GM19043 (cell line): ENCODE results near the gene ZBTB18.
"Not testable (repeated sequence)": the region's sequence is repeated elsewhere in the genome, so short reads cannot be mapped to it uniquely, and the experiment has no call there.

Experiments
- ATAC-seq: cut with Tn5 transposase; IDR thresholded peaks from one replicate; pipeline ENCODE4 v1.9.1; 2021; ENCODE audit warnings: low read depth; ENCODE audit not compliant: unreplicated experiment

The ZBTB18 gene

DNA sequence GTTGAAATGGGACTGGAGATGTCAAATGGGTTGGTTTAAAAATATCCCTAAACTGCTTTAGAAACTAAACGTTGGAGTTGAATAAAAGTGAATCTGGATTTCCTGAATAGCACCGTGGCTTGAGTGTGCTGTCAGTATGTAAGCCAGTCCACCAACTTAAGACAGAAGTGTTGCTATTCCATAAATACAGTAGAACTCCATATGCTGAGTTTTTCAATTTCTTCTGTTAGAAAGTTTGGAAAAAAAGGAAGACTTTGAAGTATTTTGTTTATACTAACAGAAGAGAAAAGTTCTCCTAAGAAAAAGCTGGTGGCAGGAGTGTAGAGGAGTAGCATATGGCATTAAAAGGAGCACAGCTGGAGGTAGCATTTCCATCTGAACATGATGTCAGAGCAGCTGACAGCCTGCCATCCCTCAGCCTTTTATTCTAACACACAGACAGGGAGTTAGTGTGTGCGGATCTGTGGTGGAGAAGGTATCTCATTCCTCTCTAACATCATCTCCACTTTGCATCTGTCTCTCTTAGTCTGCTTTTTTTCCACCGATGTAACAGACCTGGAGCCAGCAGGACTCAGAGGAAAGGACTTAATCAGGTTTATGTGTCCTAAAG lies at the start of gene ZBTB18:
TSS of gene ZBTB18 (plus strand) at position 449 of the 610 bp plus-strand sequence. CDS start at position 598, 149 bp downstream.
- no peak for ATAC-seq

DNA sequence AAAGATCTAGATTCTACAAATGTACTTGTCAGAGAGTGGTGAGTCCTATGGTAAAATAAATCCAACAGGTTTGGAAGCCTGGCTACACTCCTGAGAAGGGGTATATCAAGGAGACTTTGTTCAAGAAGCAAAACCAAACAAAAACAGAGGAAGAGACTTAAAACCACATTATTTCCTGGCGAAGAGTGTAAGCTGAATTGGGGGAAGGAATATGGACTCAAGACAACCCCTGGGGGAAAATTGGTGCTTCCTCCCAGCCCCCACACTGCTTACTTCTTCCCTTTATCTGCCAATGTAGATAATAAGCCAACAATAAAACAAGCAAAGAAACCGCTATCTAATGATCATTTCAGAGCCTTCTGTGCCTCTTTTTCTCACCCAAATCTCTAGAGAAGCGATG lies 48.4 kb upstream of the ZBTB18 start:
- no peak for ATAC-seq

DNA sequence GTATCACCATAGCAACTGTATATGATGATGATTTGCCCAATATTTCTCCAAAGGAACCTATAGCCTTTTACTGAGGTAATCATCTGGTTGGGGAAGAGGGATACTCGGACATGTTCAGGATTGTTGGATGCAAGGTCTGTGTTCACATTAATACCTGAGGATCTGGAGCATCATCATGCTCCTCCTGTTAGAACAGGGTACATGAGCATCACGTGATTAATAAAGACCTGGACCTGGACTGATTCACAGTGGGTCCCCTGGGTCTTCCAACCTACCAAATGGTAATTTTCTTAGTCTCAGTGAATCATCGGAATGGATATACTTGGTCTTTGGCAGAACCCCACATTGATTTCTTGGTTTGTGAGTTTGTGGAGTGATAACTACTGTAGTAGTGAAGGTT lies 45.6 kb upstream of the ZBTB18 start:
- no peak for ATAC-seq

DNA sequence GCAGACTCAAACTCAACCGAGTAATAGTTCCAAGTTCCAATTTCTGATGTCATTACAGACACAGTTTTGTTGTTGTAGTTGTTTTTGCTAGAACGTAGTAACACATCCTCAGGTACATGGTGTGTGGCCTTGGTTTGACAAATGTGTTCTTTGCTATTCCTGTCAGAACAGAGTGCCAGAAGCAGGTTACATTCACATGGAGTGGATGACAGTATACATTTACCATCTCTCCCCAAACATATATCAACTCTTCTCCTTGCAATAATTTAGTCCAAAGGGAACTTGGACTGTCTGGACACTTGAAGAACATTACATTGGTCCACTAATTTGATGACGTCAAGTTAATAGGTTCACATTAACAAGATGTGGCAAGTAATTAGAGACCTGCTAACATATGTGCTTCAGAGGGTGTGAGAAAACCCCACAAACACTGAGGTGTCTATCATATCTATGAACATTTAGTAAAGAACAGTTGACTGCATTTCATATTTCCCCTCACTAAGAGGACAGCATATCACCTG lies 44.6 kb upstream of the ZBTB18 start:
- no peak for ATAC-seq

DNA sequence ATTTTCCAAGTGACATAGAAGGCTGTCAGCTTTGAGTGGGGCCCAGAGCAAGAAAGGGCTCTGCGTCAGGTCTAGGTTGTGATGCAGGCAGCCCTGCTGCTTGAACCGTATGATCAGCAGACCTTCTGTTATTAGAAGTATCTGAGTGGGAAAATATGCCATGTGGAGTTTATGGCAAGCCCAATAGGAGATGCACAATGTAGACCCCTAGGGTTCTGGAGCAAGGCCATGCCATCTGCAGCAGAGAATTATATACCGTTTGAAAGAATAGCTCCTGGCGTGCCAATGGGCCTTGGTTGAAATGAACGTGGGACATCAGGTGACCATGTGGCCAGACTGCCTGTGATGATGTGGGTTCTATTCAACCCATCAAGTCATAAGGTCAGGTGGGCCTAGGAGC lies 44.1 kb upstream of the ZBTB18 start:
- no peak for ATAC-seq

DNA sequence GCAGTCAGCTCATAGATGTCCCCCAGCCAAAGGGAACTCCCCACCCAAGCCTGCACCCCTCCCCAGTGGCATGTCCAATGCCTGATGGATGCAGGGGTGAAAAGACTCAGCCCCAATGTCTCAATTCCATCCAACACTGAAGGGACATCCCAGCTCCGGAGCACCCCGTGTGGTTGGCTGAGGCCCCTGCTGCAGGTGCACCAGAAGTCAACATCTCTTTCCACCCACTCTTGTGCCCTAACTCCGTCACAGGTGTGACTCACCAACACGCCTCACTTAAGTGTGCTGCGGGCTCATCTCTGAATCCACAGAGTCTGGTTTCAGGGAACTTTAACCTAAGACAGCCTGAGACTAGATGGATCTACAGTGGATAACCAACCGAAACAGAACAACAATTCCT lies 40.9 kb upstream of the ZBTB18 start:
- ATAC-seq, result no peak

DNA sequence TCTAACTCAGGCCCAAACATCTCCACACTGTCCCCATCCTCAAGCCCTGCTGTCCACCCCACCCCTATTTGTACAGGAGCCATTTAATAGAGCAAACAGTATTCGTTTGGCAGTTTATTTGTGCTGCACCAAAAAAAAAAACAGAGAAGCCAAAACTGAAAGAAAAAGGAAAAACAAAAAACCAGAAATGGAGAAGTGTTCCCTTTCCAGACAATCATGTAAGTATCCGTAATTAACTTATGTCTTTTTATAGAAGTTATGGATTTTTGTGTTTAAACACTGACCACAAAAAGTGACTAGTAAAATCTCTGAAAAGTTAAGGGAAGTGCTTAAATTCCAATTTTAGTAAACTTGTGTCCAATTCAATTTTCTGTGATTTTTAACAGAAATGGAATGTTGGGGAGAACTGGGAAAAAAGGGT lies 40.4 kb upstream of the ZBTB18 start:
- ATAC-seq, result no peak

DNA sequence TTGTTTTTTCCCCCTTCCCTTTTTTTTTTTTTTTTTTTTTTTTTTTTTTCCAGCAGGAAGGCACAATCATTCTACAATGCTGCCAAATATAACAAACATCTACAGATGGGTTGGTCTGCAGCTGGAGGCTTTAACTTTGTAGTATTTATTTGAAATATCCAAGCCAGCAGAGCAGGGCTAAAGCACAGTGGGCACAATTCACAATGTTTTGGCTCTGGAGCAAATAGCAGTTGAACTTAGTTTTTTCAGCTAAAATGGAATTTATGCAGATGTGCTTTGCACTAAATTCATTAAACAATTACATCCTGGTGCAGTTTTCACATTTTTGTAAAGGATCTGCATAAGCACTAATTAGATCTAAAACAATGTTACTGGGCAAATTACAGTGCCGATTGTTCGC lies 39.8 kb upstream of the ZBTB18 start:
- no peak for ATAC-seq

DNA sequence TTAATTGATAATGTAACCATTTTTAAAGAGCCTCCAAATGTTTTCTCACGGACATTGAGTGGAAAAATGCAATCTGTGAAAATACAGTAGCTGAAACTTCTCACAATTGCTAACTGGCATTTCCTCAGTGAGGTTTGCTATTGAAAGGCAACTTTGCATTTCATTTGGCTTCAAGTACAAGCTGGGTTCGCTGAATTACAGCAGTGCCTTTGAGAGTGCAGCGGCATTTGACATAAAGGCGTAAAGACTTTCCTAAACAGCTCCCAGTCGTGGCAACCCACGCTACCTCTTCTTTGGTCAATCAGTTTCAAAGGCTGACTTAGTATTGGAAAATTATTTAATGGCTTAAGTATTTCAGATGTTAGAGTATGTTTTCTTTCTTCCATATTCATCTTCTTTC lies 39.3 kb upstream of the ZBTB18 start:
- no peak for ATAC-seq

DNA sequence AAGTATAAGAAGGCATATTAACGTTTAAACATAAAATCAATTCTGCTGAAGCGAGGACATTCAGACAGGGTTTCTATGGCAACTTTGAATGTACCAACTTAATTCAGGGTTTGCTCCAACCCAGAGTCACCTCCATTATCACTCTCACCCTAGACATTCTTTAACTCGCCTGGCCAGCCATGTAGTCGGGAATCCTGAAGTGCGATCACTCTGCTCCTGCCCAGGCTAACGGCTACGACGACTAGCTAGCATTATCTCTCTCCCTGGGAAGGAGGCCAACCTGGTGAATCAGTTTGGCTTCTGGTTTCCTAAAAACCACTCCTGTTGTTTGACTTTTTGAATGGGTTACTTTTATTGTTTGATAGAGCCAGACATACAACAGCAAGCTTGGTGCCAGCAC lies 38.9 kb upstream of the ZBTB18 start:
- no peak for ATAC-seq

DNA sequence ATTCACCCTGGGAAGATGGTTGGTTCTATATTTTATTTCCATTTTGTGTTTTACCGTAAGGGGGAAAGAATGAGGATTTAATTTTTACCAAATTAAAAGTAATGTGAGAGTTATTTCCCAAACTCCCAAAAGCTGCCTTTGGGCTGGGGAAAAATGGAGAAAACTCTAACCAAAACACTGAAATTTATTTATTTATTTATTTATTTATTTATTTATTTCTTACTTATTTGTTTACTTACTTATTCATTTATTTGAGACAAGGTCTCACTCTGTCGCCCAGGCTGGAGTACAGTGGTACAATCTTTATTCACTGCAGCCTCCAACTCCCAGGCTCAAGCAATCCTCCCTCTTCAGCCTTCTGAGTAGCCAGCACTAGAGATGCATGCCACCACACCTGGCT lies 38.0 kb upstream of the ZBTB18 start:
- no peak for ATAC-seq

DNA sequence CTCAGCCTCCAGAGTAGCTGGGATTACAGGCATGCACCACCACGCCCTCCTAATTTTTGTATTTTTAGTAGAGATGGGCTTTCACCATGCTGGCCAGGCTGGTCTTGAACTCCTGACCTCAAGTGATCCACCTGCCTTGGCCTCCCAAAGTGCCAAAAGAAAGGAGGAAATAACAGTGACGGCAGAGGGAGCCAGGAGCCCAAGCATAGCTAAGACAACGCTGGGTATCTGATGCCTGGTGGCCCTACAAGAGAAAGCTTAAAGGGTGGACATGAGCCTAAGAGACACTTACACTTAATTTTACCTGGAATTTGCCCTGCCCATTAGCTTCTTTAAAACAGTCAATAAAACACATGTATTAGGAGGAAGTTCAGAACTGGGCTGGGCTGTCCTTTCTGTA lies 36.2 kb upstream of the ZBTB18 start:
- ATAC-seq, result not testable (repeated sequence)

DNA sequence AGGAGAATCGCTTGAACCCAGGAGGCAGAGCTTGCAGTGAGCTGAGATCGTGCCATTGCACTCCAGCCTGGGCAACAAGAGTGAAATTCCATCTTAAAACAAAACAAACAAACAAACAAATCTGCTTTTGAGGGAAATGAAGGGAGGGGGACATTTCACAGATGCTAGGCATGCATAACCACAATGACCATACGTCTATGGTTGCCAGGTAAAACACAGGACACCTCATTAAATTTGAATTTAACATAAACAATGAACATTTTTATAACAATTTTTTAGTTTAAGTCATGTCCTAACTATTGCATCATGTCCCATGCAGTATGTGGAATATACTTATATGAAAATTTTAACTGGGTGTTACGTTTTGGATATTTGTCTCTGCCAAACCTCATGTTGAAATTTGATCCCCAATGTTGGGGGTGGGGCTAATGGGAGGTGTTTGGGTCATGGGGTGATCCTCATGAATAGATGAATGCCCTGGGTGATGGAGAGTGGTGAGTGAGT lies 31.0 kb upstream of the ZBTB18 start:
- ATAC-seq, result no peak

DNA sequence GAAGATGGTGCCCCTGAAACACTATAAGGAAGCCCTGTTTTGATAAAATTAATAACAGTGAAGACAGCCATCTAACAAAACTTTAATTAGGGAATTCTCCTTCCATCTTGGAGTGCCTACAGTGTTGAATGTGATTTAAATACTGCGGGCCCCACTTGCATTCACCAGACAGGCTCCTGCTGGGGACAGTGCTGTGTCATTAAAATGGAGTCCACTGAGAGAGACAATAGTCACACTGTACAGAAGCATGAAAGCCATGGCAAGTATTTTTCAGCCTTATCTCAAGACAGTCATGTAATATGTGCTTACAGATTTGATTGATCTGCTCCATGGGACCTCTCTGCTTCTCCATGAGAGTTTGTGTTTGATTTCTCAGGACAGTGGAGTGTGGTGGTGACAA lies 29.7 kb upstream of the ZBTB18 start:
- ATAC-seq, result no peak

DNA sequence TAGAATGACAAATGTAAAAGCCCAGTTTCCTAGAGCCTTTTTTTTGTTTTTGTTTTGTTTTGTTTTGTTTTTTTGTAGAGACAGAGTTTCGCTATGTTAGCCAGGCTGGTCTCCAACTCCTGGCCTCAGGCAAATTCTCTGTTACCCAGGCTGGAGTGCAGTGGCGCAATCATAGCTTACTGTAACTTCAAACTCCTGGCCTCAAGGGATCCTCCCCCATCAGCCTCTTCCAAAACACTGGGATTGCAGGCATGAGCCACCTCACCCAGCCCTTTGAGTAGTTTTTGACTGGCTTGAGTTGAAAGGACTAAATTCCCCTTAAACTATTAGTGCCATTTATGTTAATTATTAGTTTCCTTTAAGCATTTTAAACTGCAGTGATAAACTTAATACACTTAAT lies 28.8 kb upstream of the ZBTB18 start:
- ATAC-seq, result no peak

DNA sequence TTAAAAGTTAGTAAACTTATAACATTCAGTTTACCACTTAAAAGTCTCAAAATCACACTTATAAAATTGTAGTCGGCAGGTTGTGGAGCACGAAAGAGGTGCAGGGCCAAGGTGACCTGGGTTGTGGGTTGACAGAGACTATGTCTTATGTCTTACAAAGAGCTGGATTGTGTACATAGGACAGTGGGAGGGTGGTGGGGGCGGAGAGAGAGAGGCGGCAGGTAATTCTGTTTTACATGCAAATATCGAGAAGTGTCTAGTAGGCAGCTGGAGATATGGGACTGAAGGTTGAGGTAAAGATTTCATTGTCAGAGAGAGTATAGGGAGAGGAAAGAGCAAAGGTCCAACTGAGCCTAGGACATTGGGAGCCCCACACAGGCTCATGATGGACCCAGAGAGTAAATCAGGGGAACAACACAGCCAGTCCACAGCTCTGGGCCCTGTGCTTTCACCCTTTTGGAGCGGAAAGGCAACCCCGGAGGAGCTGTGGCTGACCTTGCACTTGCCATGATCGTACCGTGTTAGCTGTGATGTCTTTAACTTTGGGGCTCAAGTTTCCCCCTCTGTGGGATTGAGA lies 28.1 kb upstream of the ZBTB18 start:
- ATAC-seq, result no peak

DNA sequence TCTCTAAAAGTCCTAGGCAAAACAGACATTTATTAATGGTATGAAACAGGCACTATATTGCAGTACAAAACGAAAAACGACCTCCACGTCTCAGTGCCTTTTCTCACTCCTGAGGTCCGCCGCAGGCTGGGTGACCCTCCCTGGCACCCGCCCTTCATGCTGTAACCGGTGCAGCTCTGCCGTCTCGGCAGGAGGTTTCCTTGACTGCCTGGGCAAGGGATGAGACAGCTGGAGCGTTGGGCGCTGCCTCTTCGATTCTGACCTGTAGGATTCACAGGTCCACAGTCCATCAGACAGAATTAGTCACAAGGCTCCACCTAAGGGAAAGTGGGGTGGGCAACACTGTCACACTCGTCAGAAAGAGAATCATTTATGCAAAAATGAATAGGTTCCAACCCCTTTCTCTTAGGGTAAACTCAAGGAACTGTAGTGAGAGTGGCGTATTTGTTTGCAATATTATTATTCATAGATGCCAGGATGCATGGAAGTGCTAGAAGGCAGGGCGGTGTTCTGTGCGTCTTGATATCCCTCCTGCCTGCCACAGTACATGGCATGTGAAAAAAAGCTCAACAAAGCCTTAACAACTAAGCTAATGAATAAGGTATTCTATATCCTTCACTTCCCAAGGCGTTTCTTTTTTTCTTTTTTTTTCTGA lies 23.5 kb upstream of the ZBTB18 start:
- no peak for ATAC-seq

DNA sequence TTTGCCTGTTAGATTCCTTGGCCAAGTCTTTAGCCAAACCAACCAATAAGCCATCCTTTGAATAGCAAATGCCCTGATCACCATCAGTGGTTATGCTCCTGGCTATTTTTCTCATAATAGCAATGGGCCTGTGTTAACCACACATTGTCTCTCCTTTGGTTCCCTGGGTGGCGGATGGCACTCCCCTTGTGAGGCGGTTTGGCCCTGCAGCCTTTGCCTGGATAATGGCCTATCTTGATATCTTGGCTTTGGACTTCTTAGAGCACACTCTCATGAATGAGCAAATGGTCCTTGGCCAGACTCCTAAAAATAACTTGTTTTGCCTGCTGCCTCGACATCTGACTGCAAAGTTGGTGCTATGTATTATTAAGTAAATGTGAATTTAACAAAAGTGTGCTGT lies 22.4 kb upstream of the ZBTB18 start:
- no peak for ATAC-seq

DNA sequence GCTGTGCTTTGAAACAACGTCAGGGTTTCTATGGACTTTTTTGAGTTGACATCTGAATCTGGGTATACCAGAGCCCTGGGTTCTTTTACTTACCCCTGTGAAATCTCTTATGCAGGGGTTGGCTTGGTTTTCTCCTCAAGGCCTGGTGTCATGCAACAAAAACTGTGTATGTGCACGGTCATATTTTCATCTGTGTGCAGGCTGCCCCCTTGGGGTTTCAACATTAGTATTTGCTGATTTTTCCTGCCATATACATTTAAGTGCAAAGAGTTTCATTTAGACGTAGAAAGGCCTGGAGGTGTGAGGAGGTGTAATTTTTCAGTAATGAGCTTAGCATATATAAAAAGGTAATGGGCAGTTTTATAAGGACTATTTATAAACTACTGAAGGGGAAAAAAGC lies 22.0 kb upstream of the ZBTB18 start:
- no peak for ATAC-seq

DNA sequence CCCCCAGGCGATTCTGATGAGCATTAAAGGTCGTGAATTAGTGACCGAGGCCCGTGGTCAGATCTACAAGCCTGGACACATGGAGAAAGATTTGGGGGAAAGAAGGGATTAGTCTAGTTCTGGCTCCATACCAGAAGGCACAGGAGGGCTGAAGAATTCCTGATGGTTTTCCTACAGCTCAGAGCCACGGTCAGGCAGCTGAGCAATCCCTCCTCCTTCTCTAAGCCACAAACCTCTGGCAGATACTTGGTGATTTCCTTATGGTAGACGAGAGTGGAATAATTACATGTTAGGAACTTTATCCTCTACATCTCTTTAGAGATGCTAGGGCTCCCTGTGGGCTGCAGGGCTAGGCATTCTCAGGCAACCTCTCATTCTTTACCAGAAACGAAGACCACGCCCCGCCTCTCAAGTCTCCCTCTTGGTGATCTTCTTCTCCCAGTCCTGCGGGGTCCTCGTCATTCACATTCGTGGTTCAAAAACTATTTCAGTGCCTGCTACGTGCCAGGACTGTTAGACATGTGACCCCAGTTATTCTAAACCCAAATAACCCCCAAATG lies 20.5 kb upstream of the ZBTB18 start:
- no peak for ATAC-seq

DNA sequence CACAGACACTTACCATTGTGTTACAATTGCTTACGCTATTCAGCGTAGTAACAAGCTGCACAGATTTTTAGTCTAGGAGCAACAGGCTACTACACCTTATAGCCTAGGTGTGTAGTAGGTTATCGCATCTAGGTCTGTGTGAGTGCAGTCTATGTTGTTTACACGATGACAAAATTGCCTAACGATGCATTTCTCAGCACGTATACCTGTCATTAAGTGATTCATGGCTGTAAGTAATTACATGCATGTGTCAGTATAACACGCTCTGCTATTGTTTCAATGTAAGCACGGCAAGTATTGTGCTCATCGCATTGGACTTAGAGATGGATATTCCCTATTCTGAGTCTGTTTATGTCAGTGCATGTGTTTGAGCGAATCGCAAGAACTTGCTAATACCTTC lies 15.7 kb upstream of the ZBTB18 start:
- ATAC-seq, result no peak

DNA sequence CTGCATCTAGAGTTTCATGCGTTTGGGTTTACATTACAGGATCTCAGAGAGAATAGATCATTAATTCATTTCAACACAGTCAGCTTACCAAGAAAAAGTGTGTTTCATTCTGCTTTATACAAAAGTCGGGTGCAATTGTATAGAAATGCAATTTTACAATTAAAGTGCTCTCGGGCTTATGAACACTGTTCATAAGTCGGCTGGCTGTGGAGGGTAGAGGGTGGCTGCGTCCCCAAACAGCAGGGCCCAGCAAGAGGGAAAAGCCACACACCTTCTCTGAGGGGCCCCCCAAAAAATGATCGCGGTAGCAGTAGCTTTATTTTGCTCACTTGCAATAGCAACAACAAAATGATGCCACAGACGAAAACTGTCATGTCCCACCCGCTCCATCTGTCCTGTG lies 13.8 kb upstream of the ZBTB18 start:
- ATAC-seq, result no peak
